ENCODE data around the gene CYP4F22.
"Not testable (repeated sequence)": the region's sequence is repeated elsewhere in the genome, so short reads cannot be mapped to it uniquely, and the experiment has no call there.

The CYP4F22 gene

DNA sequence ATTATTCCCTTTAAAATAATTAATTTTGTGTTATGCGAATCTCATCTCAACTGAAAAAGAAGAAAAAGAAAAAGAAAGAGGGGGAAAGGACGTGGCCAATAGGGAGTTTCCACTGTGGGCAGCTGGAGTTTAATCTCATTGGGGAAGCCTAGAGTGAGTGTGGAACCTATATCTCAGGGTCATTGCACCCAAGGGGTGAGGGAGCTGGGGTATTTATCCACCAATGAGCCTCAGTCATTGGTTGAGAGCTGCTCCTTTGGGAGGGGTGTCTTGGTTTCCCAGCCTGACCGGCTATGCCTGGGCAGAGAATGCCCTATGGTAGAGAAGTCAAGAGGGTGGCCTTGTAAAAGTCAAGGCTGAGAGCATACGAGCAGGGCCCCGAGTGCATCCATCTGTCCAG, 16.5 kb downstream of the CYP4F22 start:
- in situ Hi-C loops (cut with HindIII; ENCODE audit: low sequenced_read_pairs): no loop called here

DNA sequence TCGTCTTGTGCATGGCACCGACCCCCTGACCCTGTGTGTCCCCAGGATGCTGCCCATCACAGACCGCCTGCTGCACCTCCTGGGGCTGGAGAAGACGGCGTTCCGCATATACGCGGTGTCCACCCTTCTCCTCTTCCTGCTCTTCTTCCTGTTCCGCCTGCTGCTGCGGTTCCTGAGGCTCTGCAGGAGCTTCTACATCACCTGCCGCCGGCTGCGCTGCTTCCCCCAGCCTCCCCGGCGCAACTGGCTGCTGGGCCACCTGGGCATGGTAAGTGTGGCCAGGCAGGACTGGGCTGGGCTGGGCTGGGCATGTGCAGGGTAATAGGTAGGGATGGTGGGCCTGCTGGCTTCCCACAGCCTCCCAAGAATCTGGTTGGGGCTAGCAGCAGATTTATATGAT, 17.0 kb downstream of the CYP4F22 start:
- in situ Hi-C loops (cut with HindIII; ENCODE audit: low sequenced_read_pairs): no loop called here
- TF ChIP-seq, protein P1, sequence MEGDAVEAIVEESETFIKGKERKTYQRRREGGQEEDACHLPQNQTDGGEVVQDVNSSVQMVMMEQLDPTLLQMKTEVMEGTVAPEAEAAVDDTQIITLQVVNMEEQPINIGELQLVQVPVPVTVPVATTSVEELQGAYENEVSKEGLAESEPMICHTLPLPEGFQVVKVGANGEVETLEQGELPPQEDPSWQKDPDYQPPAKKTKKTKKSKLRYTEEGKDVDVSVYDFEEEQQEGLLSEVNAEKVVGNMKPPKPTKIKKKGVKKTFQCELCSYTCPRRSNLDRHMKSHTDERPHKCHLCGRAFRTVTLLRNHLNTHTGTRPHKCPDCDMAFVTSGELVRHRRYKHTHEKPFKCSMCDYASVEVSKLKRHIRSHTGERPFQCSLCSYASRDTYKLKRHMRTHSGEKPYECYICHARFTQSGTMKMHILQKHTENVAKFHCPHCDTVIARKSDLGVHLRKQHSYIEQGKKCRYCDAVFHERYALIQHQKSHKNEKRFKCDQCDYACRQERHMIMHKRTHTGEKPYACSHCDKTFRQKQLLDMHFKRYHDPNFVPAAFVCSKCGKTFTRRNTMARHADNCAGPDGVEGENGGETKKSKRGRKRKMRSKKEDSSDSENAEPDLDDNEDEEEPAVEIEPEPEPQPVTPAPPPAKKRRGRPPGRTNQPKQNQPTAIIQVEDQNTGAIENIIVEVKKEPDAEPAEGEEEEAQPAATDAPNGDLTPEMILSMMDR (IDR thresholded peaks at IDR 0.05; ENCODE audit: low read depth, low read length, missing control alignments): no peak
- no peak overlapping the region for H3K4me3 ChIP-seq (ENCODE audit: low read depth, low read length)
- no peak for DNase-seq (ENCODE audit: low read depth)

More for the DNA sequence above, 16.5 kb downstream of the CYP4F22 start:
- no peak overlapping the region for H3K4me3 ChIP-seq (ENCODE audit: low read depth, low read length)
- TF ChIP-seq, protein P1 (IDR thresholded peaks at IDR 0.05; ENCODE audit: low read depth, low read length, missing control alignments): no peak
- no peak for DNase-seq (ENCODE audit: low read depth)

DNA sequence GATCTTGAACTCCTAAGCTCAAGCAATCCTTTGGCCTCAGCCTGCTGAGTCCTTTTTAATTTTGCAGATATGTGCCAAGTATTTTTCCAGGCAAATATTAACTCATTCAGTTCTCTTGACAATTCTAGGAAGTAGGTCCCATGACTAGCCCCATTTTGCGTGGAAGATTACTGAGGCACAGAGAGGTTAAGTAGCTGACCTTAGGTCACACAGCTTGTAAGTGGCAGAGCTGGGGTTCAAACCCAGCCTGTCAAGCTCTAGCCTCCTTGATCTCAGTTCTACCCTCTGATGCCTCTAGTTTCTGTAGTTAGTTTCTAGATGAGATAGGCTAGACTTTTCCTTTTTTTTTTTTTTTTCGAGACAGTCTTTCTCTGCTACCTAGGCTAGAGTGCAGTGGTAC, 18.1 kb downstream of the CYP4F22 start:
- TF ChIP-seq, protein P1 (IDR thresholded peaks at IDR 0.05; ENCODE audit: low read depth, low read length, missing control alignments): no peak
- in situ Hi-C loops (cut with HindIII; ENCODE audit: low sequenced_read_pairs): no loop called here
- DNase-seq (ENCODE audit: low read depth): no peak
- no peak overlapping the region for H3K4me3 ChIP-seq (ENCODE audit: low read depth, low read length)

DNA sequence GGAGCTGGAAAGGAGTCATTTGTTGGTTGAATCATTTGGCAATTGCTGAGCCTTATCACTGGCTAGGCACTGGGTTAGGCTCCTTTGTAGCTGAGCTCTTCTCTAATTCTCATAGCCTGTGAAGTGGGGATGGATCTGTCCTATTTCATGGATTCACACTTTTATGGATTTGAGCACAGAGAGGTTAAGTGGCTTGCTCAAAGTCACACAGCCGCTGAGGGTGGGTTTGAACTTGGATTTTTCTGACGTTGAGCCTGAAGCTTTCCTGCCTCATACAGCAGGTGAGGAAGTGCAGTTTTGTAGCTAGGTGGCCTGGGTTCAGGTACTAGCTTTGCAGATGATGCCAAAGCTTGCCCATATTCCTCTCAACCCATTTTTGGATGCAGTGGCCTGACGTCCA, 19.4 kb downstream of the CYP4F22 start:
- TF ChIP-seq, protein P1 (IDR thresholded peaks at IDR 0.05; ENCODE audit: low read depth, low read length, missing control alignments): no peak
- no peak for DNase-seq (ENCODE audit: low read depth)
- in situ Hi-C loops (cut with HindIII; ENCODE audit: low sequenced_read_pairs): no loop called here
- H3K4me3 ChIP-seq (ENCODE audit: low read depth, low read length): no peak overlapping the region

DNA sequence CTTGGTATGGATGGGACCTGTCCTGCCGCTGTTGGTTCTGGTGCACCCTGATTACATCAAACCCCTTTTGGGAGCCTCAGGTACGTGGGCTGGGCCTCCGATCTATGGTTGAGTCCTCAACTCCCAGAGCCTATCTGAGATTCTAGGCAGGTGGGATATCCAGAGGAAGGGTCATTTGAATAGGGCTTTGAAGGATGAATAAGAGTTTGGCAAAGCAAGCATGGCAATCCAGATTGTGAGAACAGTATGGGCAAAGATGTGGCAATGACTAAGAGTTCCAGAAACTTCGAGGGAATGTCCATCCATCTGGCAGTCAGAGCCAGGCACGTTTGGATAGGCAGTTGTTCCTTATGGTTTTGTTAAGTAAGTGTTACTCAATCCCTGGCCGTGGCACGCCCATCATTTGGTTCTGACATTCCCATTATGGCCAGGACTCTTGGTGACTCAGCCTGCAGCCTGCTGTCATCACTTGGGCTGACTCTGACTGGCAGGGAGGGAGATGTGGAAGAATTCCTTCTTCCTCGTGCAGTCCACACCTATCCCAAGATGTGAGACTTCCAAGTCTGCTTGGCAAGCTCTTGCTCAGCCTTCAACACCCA, 21.5 kb downstream of the CYP4F22 start:
- no peak for DNase-seq (ENCODE audit: low read depth)
- in situ Hi-C loops (cut with HindIII; ENCODE audit: low sequenced_read_pairs): no loop called here
- TF ChIP-seq, protein P1 (IDR thresholded peaks at IDR 0.05; ENCODE audit: low read depth, low read length, missing control alignments): no peak
- no peak overlapping the region for H3K4me3 ChIP-seq (ENCODE audit: low read depth, low read length)

DNA sequence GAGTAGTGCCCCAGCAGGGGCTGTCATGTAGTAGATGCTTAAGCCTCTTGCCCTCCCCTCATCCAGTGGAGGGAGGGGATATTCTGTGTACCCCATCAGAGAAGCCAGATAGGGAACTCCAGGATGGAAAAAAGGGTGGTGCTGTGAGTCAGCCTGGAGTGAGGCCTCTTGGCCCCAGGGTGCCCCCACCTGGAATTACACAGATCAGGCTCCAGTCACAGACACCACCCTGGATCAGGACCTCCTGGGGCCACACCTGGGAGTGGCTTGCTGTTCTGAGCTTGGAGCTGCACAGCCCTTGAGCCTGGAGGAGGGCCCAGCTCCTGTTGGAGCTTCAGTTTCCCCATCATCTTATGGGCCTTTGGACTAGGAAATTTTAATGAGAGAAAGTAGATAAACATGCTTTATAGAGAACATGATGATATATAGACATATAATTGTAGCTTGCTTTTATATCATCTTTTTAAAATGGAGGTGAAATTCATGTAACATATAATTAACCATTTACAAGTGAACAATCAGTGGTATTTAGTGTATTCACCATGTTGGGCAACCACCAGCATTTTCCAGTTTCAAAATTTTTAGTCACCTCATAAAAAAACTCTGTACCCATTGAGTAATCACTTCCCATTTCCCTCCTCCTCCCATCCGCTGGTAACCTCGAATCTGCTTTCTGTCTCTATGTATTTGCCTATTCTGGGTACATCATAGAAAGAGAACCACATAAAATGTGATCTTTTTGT, 24.6 kb downstream of the CYP4F22 start:
- in situ Hi-C loops (cut with HindIII; ENCODE audit: low sequenced_read_pairs): no loop called here
- TF ChIP-seq, protein P1 (IDR thresholded peaks at IDR 0.05; ENCODE audit: low read depth, low read length, missing control alignments): no peak
- DNase-seq (ENCODE audit: low read depth): no peak
- H3K4me3 ChIP-seq (ENCODE audit: low read depth, low read length): no peak overlapping the region

DNA sequence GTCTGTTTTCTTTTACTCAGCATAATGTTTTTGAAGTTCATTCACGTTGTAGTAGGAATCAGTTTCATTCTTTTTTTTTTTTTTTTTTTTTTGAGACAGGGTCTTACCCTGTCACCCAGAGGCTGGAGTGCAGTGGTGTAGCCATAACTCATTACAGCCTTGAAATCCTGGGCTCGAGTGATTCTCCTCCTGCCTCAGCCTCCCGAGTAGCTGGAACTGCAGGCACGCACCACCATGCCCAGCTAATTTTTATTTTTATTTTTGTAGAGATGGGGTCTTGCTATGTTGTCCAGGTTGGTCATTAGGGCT, 25.2 kb downstream of the CYP4F22 start:
- in situ Hi-C loops (cut with HindIII; ENCODE audit: low sequenced_read_pairs); DNase-seq (ENCODE audit: low read depth); H3K4me3 ChIP-seq (ENCODE audit: low read depth, low read length): not testable (repeated sequence)
